GM10847 (cell line): ENCODE results near the gene DEFB132.

ENCODE experiments used
- POLR2A ChIP-seq: IDR thresholded peaks from 2 replicates; pipeline ENCODE4 v1.6.1; 2011; ENCODE audit not compliant: insufficient read length; ENCODE audit errors: extremely low read depth

Gene DEFB132, protein sequence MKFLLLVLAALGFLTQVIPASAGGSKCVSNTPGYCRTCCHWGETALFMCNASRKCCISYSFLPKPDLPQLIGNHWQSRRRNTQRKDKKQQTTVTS

GRCh38 chr20:257419-257818 is at the start of gene DEFB132:
DEFB132 (plus strand) TSS chr20:257724; CDS start chr20:257779, 55 bp downstream.
- no peak for TF ChIP-seq POLR2A

GRCh38 chr20:208942-209566 is 48.5 kb upstream of the DEFB132 start:
- no peak for TF ChIP-seq POLR2A

GRCh38 chr20:210809-211502 is 46.6 kb upstream of the DEFB132 start:
- no peak for TF ChIP-seq POLR2A

DNA sequence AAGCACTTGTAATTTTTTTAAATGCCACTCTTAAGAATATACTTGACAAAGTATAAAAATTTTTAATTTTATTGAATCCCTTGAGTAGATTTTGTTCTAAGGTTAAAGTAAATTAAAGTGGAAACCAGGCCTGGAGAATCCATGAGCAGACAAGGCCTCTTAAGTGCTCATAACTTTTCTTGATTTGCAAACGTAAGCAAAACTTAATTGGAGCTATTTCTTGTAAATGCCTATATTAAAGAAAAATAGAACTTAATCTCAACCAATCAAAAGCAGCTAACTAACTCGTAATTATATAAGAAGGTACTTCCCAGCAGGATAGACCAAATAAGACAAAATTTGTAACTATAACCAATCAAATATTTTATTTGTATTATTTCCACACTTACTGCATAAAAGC is 43.1 kb upstream of the DEFB132 start:
- no peak for TF ChIP-seq POLR2A

- no peak for TF ChIP-seq POLR2A
Observed at GRCh38 chr20:215796-216195, 41.7 kb upstream of the DEFB132 start.

GRCh38 chr20:217266-217665 is 40.3 kb upstream of the DEFB132 start:
- TF ChIP-seq POLR2A = no peak

DNA sequence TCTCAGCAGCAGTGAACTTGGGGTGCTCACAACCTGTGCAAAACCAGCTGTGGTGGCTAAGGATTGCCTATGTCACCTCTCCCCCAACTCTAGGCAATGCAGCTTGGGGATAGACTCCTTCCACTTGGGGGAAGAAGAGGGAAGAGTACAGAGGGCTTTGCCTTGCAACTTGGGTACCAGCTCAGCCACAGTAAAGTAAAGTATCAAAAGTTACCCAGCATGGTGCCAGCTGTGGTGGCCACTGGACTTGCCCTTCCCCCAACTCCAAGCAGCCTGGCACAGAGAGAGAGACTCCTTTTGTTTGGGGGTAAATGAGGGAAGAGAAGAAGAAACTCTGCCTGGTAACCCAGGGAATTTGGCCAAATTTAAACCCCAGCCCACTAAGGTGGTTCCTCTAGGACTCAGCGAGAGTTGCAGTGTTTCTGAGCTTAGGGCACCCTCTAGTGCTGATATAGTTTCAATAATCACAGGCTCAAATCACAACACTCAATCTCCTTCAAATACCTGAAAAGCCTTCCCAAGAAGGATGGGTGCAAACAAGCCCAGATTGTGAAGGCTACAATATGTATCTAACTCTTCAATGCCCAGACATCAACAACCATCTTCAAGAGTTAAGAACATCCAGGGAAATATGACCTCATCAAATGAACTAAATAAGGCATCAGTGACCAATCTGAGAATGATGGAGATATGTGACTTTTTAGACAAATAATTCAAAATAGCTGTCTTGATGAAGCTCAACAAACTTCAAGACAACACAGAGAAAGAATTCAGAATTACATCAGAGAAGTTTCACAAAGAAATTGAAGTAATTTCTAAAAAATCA is 38.0 kb upstream of the DEFB132 start:
- TF ChIP-seq POLR2A = no peak

- TF ChIP-seq POLR2A = no peak
Observed at GRCh38 chr20:221258-221830, 36.2 kb upstream of the DEFB132 start.

DNA sequence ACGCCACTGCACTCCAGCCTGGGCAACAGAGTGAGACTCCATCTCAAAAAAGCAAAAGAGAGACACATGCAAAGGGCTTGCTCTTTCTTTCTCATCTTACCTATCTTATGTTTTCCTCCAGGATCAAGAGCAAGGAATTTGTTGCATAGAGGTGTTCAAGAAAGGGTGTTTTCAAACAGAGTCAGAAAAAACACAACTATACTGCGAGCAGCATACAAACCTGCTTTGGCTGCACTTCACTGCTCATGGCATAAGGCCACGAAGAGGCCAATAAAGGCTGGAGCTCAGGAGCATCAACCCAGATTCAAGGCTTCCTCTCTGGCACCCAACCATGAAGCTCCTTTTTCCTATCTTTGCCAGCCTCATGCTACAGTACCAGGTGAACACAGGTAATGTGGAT is 30.6 kb upstream of the DEFB132 start, which contains the start of gene DEFB129:
Gene DEFB129 (plus strand): TSS at position 301 of the 400 bp plus-strand sequence. CDS start 31 bp downstream, at position 332.
- TF ChIP-seq POLR2A = no peak

GRCh38 chr20:227439-228105 is 30.0 kb upstream of the DEFB132 start:
- TF ChIP-seq POLR2A = no peak

GRCh38 chr20:235891-236290 is 21.6 kb upstream of the DEFB132 start:
- no peak for TF ChIP-seq POLR2A

GRCh38 chr20:237489-237888 is 20.0 kb upstream of the DEFB132 start:
- no peak for TF ChIP-seq POLR2A

DNA sequence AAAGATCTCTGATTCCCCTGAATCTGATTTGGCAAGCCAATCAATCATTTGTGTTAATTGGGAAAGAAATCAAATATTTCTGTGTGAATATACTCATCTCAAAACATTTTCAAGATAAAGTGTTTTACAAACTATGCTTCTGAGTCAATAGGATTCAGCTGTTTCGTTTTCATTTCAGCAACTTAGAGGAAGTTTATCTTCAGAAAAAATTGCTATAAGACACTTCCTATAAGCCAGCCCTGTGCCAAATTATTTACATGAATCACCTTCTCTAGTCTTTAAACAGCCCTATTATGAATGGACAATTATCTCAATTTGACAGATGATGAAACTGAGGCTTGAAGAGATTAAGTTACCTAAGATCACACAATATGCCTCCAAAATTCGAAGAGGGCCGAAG is 19.6 kb upstream of the DEFB132 start:
- TF ChIP-seq POLR2A = no peak

DNA sequence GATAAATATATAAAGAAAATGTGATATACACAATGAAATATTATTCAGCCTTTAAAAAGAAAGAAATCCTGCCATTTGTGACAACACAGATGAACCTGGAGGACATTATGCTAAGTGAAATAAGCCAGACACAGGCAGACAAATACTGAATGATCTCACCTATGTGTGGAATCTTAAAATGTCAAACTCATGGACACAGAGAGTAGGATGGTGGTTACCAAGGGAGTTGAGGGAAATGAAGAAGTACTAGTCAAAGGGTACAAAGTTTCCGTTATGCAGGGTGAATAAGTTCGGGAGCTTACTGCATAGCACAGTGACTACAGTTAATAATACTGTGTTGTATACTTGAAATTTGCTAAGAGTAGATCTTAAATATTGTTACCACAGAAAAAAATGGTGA is 14.6 kb upstream of the DEFB132 start:
- no peak for TF ChIP-seq POLR2A

DNA sequence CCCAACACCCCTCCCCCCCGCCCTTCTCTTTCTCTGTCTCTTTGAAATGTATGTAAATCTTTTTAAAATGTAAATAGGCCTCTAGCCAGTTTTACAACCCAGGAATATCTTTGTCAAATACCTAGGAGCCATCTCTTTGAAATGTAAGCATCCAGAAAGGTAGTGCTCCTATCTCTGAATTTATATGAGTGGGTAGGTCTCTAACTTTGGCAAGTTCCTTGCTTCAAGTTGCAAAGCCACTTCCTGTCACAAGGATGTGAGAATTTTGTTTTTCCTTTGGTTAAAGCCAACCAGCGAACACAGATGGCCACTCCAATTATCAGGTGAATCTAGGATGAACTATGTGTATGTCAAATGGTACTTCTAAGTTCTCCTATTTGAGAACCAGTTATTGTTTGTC is 6.2 kb upstream of the DEFB132 start:
- TF ChIP-seq POLR2A = no peak
